ENCODE measurements around the gene ZBED1. TPM values are rescaled to one million over a fixed set of nuclear protein-coding genes. Genes with fewer than 3 reads are reported as not detected.
"Not testable (repeated sequence)": the region's sequence is repeated elsewhere in the genome, so short reads cannot be mapped to it uniquely, and the experiment has no call there.

Gene ZBED1
- total and polyA plus RNA-seq, 4 donors = 15.9 to 49.0 (median 26.9) TPM

DNA sequence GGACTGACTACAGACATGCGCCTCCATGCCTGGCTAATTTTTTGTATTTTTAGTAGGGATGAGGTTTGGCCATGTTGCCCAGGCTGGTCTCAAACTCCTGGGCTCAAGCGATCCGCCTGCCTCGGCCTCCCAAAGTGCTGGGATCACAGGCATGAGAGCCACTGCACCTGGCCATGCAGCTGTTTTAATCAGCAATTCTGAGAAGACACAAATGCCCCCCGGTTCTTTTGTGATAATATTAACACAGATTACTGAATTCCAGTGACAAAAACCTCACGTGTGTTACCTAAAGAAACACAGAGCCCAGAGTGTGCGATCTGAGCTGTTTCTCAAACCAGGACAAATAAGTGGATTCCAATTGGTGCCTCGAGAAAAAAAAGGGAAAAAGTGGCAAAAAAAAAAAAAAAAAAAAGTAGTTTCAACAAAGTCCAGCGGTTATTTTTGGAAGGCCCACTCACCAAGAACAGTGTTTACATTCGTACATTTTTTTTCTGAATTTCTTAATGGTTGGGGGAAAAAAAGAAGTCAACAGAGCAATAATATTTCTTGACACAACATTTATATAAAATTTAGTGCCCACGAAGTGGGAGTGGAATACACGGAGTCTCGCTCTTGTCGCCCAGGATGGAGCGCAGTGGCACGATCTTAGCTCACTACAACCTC, 17.2 kb downstream of the ZBED1 start:
- no peaks in the 10 kb centered on the region for H3K4me1 ChIP-seq (ENCODE audit: control insufficient read depth in 4 of 4, insufficient read depth in 4 of 4, low read length in 3 of 4)
- H3K9ac ChIP-seq (ENCODE audit: low read depth in 1 of 2, low read length in 2 of 2) = no peak overlapping the region
- no peak overlapping the region for H3K4me3 ChIP-seq (ENCODE audit: low read depth in 1 of 3, low read length in 3 of 3)
- H3K27ac ChIP-seq (ENCODE audit: low read depth in 1 of 2, low read length in 2 of 2) = no peak overlapping the region
- TF ChIP-seq NR2F2 (IDR thresholded peaks at IDR 0.05) (no peak), EGR1 (IDR thresholded peaks at IDR 0.05; ENCODE audit: low read depth in 2 of 2) (no peak), FOXA2 (IDR thresholded peaks at IDR 0.05) (no peak), RXRA (IDR thresholded peaks at IDR 0.05) (no peak)
- TF ChIP-seq, protein P1, sequence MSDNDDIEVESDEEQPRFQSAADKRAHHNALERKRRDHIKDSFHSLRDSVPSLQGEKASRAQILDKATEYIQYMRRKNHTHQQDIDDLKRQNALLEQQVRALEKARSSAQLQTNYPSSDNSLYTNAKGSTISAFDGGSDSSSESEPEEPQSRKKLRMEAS (IDR thresholded peaks at IDR 0.05) = no peak
- TF ChIP-seq, protein P2, sequence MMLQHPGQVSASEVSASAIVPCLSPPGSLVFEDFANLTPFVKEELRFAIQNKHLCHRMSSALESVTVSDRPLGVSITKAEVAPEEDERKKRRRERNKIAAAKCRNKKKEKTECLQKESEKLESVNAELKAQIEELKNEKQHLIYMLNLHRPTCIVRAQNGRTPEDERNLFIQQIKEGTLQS (IDR thresholded peaks at IDR 0.05) = no peak
- TF ChIP-seq, protein P3, sequence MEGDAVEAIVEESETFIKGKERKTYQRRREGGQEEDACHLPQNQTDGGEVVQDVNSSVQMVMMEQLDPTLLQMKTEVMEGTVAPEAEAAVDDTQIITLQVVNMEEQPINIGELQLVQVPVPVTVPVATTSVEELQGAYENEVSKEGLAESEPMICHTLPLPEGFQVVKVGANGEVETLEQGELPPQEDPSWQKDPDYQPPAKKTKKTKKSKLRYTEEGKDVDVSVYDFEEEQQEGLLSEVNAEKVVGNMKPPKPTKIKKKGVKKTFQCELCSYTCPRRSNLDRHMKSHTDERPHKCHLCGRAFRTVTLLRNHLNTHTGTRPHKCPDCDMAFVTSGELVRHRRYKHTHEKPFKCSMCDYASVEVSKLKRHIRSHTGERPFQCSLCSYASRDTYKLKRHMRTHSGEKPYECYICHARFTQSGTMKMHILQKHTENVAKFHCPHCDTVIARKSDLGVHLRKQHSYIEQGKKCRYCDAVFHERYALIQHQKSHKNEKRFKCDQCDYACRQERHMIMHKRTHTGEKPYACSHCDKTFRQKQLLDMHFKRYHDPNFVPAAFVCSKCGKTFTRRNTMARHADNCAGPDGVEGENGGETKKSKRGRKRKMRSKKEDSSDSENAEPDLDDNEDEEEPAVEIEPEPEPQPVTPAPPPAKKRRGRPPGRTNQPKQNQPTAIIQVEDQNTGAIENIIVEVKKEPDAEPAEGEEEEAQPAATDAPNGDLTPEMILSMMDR (IDR thresholded peaks at IDR 0.05; ENCODE audit: low read depth, low read length, missing input control) = no peak
- no peak for DNase-seq (ENCODE audit: low spot score)
- peaks cover 6 to 22% (median 12%) of the 10 kb centered on the region in 4 donors for H3K36me3 ChIP-seq (ENCODE audit: control insufficient read depth in 4 of 4, insufficient read depth in 3 of 4, low read depth in 1 of 4, low read length in 3 of 4)
- peaks cover 0 to 1% (median 0%) of the 10 kb centered on the region in 4 donors for H3K9me3 ChIP-seq (ENCODE audit: control insufficient read depth in 4 of 4, low read length in 3 of 4)
- WGBS = 93% methylated on average over 16 of the region's 16 CpGs
- no peaks in the 10 kb centered on the region for H3K27me3 ChIP-seq (ENCODE audit: control insufficient read depth in 4 of 4, insufficient read depth in 4 of 4, low read length in 3 of 4)

DNA sequence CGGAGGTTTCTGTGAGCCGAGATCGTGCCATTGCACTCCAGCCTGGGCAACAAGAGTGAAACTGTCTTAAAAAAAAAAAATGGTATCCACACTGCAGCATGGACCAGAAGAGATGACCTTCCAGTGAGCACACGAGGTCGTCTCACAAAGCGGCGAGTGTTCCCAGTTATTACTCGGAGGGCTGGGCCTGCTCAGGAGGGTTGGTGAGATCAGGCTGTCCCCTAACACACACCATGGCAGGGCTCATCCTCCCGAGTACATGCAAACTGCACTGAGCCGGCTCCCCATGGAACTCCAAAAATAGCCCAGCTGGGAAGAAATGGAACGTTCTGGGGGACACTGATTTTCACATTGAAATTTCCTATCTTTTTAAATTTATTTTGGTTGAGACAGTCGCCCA, 19.2 kb downstream of the ZBED1 start:
- H3K9ac ChIP-seq (ENCODE audit: low read depth in 1 of 2, low read length in 2 of 2) = not testable (repeated sequence)

DNA sequence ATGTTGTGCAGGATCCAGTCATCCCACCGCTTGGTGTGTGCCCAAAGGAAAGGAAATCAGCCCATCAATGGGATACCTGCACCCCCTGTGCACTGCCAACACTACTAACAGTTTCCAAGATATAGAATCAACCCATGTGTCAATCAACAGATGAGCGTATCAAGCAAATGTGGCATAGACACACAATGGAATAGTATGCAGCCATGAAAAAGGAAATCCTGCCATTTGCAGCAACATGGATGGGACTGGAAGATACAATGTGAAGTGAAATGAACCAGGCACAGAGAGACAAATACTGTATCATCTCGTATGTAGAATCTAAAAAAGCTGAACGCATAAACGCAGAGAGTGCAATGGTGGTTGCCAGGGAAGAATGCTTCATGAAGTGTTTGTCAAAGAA, 20.8 kb downstream of the ZBED1 start:
- not testable (repeated sequence) for H3K9me3 ChIP-seq (ENCODE audit: control insufficient read depth in 4 of 4, low read length in 3 of 4); H3K27me3 ChIP-seq (ENCODE audit: control insufficient read depth in 4 of 4, insufficient read depth in 4 of 4, low read length in 3 of 4); H3K27ac ChIP-seq (ENCODE audit: low read depth in 1 of 2, low read length in 2 of 2); H3K36me3 ChIP-seq (ENCODE audit: control insufficient read depth in 4 of 4, insufficient read depth in 3 of 4, low read depth in 1 of 4, low read length in 3 of 4); DNase-seq (ENCODE audit: low spot score); H3K4me1 ChIP-seq (ENCODE audit: control insufficient read depth in 4 of 4, insufficient read depth in 4 of 4, low read length in 3 of 4); H3K9ac ChIP-seq (ENCODE audit: low read depth in 1 of 2, low read length in 2 of 2); H3K4me3 ChIP-seq (ENCODE audit: low read depth in 1 of 3, low read length in 3 of 3)
- WGBS = over 99% methylated on average over 5 of the region's 5 CpGs

More for the DNA sequence above, 19.2 kb downstream of the ZBED1 start:
- H3K4me3 ChIP-seq (ENCODE audit: low read depth in 1 of 3, low read length in 3 of 3); H3K27ac ChIP-seq (ENCODE audit: low read depth in 1 of 2, low read length in 2 of 2); H3K4me1 ChIP-seq (ENCODE audit: control insufficient read depth in 4 of 4, insufficient read depth in 4 of 4, low read length in 3 of 4); DNase-seq (ENCODE audit: low spot score); H3K9me3 ChIP-seq (ENCODE audit: control insufficient read depth in 4 of 4, low read length in 3 of 4); H3K36me3 ChIP-seq (ENCODE audit: control insufficient read depth in 4 of 4, insufficient read depth in 3 of 4, low read depth in 1 of 4, low read length in 3 of 4); H3K27me3 ChIP-seq (ENCODE audit: control insufficient read depth in 4 of 4, insufficient read depth in 4 of 4, low read length in 3 of 4): not testable (repeated sequence)
- WGBS = 93% methylated on average over 12 of the region's 12 CpGs

DNA sequence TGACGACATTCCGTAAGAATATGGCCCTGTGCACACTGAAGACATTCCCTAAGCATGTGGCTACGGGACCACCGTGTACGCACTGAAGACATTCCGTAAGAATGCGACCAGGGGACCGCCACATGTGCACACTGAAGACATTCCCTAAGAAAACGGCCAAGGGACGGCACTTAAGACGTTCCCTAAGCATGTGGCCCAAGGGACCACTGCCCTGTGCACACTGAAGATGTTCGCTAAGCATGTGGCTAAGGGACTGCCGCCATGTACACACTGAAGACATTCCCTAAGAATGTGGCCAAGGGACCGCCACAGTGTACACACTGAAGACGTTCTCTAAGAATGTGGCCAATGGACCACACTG, 21.4 kb downstream of the ZBED1 start:
- no peak for DNase-seq (ENCODE audit: low spot score)
- H3K9ac ChIP-seq (ENCODE audit: low read depth in 1 of 2, low read length in 2 of 2) = no peak overlapping the region

More for the DNA sequence above, 21.4 kb downstream of the ZBED1 start:
- H3K27me3 ChIP-seq (ENCODE audit: control insufficient read depth in 4 of 4, insufficient read depth in 4 of 4, low read length in 3 of 4) = no peaks in the 10 kb centered on the region
- H3K36me3 ChIP-seq (ENCODE audit: control insufficient read depth in 4 of 4, insufficient read depth in 3 of 4, low read depth in 1 of 4, low read length in 3 of 4) = no peaks in the 10 kb centered on the region
- H3K4me1 ChIP-seq (ENCODE audit: control insufficient read depth in 4 of 4, insufficient read depth in 4 of 4, low read length in 3 of 4) = peaks cover 0 to 2% (median 0%) of the 10 kb centered on the region in 4 donors
- H3K4me3 ChIP-seq (ENCODE audit: low read depth in 1 of 3, low read length in 3 of 3) = no peak overlapping the region
- peaks cover 0 to 1% (median 0%) of the 10 kb centered on the region in 4 donors for H3K9me3 ChIP-seq (ENCODE audit: control insufficient read depth in 4 of 4, low read length in 3 of 4)
- no peak for TF ChIP-seq FOXA1 (IDR thresholded peaks at IDR 0.05)
- 98% methylated on average over 15 of the region's 15 CpGs for WGBS
- no peak overlapping the region for H3K27ac ChIP-seq (ENCODE audit: low read depth in 1 of 2, low read length in 2 of 2)
